Lung (tissue), 12 donors: ENCODE measurements around the gene KAT8. TPM values are rescaled to one million over a fixed set of nuclear protein-coding genes. Genes with fewer than 3 reads are reported as not detected.
"Not testable (repeated sequence)": the region's sequence is repeated elsewhere in the genome, so short reads cannot be mapped to it uniquely, and the experiment has no call there.

Experiments used
- ATAC-seq: fragments of 200-7000 bp; cut with Tn5 transposase; one replicate; pipeline ENCODE4 v1.9.1; 2020; ENCODE audit warnings: moderate number of reproducible peaks; ENCODE audit not compliant: insufficient read depth, low FRiP score
- DNase-seq, 3 donors: peaks; one replicate each; pipeline ENCODE4 v3.0.0-alpha.2; 2013 to 2017
- H3K27ac ChIP-seq, 2 donors: one replicate each; pipeline ENCODE4 v1.5.1; 2013; ENCODE audit warnings: mild to moderate bottlenecking in 2 of 2, moderate library complexity in 2 of 2, control low read depth in 1 of 2, inconsistent platforms in 1 of 2, low read depth in 1 of 2, low read length in 1 of 2
- H3K27me3 ChIP-seq, 3 donors: one replicate each; pipeline ENCODE4 v1.5.1; 2013; ENCODE audit warnings: low read length in 2 of 3; ENCODE audit not compliant: control insufficient read depth in 3 of 3, insufficient read depth in 3 of 3
- H3K36me3 ChIP-seq, 4 donors: one replicate each; pipeline ENCODE4 v1.5.1; 2013; ENCODE audit warnings: low read length in 4 of 4, mild to moderate bottlenecking in 1 of 4, moderate library complexity in 1 of 4; ENCODE audit not compliant: control insufficient read depth in 4 of 4, insufficient read depth in 4 of 4
- H3K4me1 ChIP-seq, 5 donors: one replicate each; pipeline ENCODE4 v1.5.1; 2013; ENCODE audit warnings: low read length in 5 of 5, mild to moderate bottlenecking in 2 of 5, moderate library complexity in 1 of 5; ENCODE audit not compliant: control insufficient read depth in 5 of 5, insufficient read depth in 5 of 5
- H3K4me3 ChIP-seq: one replicate; pipeline ENCODE4 v1.5.1; 2013; ENCODE audit warnings: mild to moderate bottlenecking, control low read depth, moderate library complexity
- H3K9ac ChIP-seq, 2 donors: one replicate each; pipeline ENCODE4 v1.5.1; 2013; ENCODE audit warnings: low read length in 2 of 2, control low read depth in 1 of 2; ENCODE audit not compliant: insufficient read depth in 1 of 2
- H3K9me3 ChIP-seq, 4 donors: one replicate each; pipeline ENCODE4 v1.5.1; 2013; ENCODE audit warnings: low read length in 3 of 4, mild to moderate bottlenecking in 1 of 4, moderate library complexity in 1 of 4; ENCODE audit not compliant: control insufficient read depth in 4 of 4, insufficient read depth in 3 of 4
- WGBS, 2 donors: extraction: QIAGEN DNeasy Blood & Tissue Kit; methylation state at CpG; one replicate each; pipeline ENCODE4 v1.1.7; 2013; 5-methylcytosine and 5-hydroxymethylcytosine counted together
- polyA plus RNA-seq, 2 donors: library from polyadenylated mRNA; stranded (reverse); fragments of 200-250 nt; gene quantifications; one replicate each; pipeline ENCODE4 v1.2.1, GENCODE V29; 2013
- total RNA-seq, 2 donors: library from RNA; depleted of rRNA in 1 of 2; stranded (reverse); fragments of >200 nt in 1 of 2; gene quantifications; one replicate each; pipeline ENCODE4 v1.2.1, GENCODE V29; 2014 to 2021
- TF ChIP-seq, protein P1 (sequence below): IDR thresholded peaks from 2 replicates; pipeline ENCODE4 v1.5.1; 2012; ENCODE audit warnings: mild to moderate bottlenecking; ENCODE audit errors: control extremely low read depth, extremely low read depth
- donor health status: control.
- donor health status: control.
- donor health status: Bipolar disorder and iron deficiency.
- donor health status: healthy.
- donor health status: DM: yes; HTN: yes; CAD: no.

Gene KAT8
- total and polyA plus RNA-seq, 4 donors: 53.0 to 73.2 (median 60.8) TPM

DNA sequence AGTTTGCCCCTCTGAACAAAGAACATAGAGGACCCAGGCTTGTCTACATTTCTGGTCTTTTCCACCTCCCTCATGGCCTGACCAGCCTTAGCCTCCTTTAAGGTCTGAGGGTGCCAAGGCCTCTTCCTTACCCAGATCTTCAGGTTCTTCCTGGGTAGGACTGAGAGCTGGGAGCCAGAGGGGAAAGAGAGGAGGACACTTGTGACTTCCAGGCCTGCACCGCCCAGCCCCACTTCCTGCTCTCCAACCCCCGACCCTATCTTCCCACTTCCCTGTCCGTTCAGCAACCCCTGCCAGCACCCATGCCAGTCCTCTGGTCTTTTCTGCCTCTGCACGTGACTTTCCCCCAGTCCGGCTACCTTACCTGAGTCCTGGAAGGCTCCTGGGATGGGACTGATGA, 31.9 kb downstream of the KAT8 start:
- DNase-seq: no peak
- Histone ChIP-seq H3K27ac (no peak overlapping the region), H3K27me3 (peaks cover 0 to 24% (median 15%) of the 10 kb centered on the region in 3 donors), H3K9me3 (no peaks in the 10 kb centered on the region), H3K4me1 (no peaks in the 10 kb centered on the region), H3K9ac (no peak overlapping the region), H3K4me3 (no peak overlapping the region), H3K36me3 (no peaks in the 10 kb centered on the region)
- no peak for ATAC-seq
- TF ChIP-seq, protein P1, sequence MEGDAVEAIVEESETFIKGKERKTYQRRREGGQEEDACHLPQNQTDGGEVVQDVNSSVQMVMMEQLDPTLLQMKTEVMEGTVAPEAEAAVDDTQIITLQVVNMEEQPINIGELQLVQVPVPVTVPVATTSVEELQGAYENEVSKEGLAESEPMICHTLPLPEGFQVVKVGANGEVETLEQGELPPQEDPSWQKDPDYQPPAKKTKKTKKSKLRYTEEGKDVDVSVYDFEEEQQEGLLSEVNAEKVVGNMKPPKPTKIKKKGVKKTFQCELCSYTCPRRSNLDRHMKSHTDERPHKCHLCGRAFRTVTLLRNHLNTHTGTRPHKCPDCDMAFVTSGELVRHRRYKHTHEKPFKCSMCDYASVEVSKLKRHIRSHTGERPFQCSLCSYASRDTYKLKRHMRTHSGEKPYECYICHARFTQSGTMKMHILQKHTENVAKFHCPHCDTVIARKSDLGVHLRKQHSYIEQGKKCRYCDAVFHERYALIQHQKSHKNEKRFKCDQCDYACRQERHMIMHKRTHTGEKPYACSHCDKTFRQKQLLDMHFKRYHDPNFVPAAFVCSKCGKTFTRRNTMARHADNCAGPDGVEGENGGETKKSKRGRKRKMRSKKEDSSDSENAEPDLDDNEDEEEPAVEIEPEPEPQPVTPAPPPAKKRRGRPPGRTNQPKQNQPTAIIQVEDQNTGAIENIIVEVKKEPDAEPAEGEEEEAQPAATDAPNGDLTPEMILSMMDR: no peak
- 48 to 64% methylated on average over 5 of the region's 5 CpGs for WGBS, 2 donors

DNA sequence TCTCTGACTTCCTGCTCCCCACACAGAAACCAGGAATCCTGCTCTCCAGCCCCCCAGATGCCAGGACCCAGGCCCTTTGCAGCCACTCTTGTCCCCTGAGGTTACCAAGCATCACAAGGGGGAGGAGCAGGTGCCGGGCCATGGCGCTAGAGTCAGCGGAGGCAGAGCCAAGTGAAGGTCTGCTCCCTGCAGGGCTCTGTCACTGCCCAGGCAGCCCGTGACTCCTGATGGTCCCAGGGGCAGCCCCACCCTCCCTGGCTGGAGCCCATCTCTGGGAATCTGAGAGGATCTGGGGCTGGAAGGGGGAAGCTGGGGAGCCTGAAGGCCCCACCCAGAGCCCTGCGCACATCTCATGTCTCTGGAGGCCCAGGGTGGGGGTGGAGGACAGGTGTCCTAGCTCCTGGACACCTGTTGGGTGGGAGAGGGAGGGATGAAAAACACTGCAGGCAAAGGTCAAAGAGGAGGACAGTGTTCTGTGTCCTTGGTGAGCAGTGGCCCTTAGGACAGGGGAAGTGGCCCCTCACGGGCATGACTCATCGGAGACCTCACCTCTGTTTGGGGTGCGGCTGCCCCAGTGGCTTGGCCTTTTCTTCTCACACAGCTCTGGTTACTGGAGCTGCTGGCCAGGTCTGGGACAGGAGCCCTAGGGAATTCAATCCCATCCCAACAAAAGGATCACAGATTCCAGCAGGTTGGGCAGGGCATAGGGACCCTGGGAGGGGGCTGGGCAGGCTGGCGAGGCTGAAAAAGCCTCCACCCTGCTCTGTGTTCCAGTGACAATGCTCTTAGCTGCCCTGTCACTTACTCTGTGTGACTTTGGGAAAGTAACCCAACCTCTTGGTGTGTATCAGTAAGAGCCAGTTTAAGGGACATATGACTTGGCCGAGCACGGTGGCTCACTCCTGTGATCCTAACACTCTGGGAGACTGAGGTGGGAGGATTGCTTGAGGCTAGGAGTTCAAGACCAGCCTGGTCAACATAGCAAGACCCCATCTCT, 32.7 kb downstream of the KAT8 start, which contains the start of gene PRSS36:
TSS of gene PRSS36 (minus strand) at position 173 of the 997 bp plus-strand sequence. CDS start at position 142, 31 bp downstream.
- Histone ChIP-seq H3K27ac (no peak within 1 kb of the TSS), H3K4me3 (no peak within 1 kb of the TSS), H3K9me3 (no peaks in the 10 kb centered on the region), H3K9ac (no peak within 1 kb of the TSS), H3K4me1 (no peaks in the 10 kb centered on the region), H3K36me3 (no peaks in the 10 kb centered on the region), H3K27me3 (peaks cover 0 to 24% (median 15%) of the 10 kb centered on the region in 3 donors)
- WGBS, 2 donors: 74 to 79% methylated on average over 10 to 11 of the region's 11 CpGs
- ATAC-seq (no peak), DNase-seq (no peak)
- TF ChIP-seq, protein P1: no peak

DNA sequence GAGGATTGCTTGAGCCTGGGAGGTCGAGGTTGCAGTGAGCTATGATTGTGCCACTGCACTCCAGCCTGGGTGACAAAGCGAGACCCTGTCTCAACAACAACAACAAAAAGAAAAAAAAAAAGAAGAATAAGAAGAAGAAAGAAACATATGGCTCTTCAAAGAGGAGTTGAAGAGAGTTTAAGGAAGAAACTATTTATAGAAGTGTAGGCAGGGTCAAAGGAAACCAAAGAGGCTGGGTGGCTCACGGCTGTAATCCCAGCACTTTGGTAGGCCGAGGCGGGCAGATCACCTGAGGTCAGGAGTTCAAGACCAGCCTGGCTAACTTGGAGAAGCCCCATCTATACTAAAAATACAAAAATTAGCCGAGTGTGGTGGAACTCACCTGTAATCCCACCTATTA, 33.5 kb downstream of the KAT8 start:
- not testable (repeated sequence) for H3K36me3 ChIP-seq, H3K9ac ChIP-seq, DNase-seq, H3K4me1 ChIP-seq, H3K27ac ChIP-seq, H3K4me3 ChIP-seq, ATAC-seq, H3K9me3 ChIP-seq
- H3K27me3 ChIP-seq: peaks cover 0 to 18% (median 15%) of the 10 kb centered on the region in 3 donors
- WGBS, 2 donors: 49 to 73% methylated on average over 6 of the region's 6 CpGs

DNA sequence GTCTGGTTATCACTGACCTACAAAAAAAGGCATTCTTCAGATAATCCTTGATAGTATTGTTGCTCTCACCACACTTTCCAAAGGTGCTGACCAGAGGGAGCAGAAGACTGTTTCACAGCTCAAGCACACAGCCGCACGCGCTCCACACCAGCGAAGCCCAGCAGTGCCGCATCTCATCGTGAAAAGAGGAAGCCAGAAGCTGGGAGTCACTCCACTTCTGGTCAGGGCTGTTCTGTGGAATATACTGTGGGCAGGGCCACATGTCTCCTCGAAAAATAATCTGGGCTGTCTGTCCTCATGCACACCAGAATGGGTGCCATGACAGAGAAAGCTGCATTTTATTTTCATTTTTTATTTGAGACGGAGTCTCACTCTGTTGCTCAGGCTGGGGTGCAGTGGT, 39.7 kb downstream of the KAT8 start:
- no peaks in the 10 kb centered on the region for H3K9me3 ChIP-seq
- ATAC-seq: no peak
- no peak overlapping the region for H3K4me3 ChIP-seq
- no peaks in the 10 kb centered on the region for H3K36me3 ChIP-seq
- H3K4me1 ChIP-seq: no peaks in the 10 kb centered on the region
- WGBS, 2 donors: 23 to 27% methylated on average over 8 of the region's 8 CpGs
- no peak overlapping the region for H3K27ac ChIP-seq
- TF ChIP-seq, protein P1: no peak
- DNase-seq: no peak
- H3K9ac ChIP-seq: no peak overlapping the region
- no peaks in the 10 kb centered on the region for H3K27me3 ChIP-seq
